PC-9 (cell line): ENCODE measurements around the gene BLM. TPM values are rescaled to one million over a fixed set of nuclear protein-coding genes. Genes with fewer than 3 reads are reported as not detected.

Experiments used
- BruUV-seq: library from RNA; stranded (reverse); fragments of 400-500 nt; replicated peaks from 2 replicates; lab custom pipeline; 2021; lab: Mats Ljungman, UMichigan
- CTCF ChIA-PET: fragments of 300-600 bp; sonication (Branson Sonifier 250); formaldehyde crosslinking; loops from one replicate; lab custom pipeline; 2022; ENCODE audit warnings: antibody characterized with exemption; lab: Charles Lee
- POLR2A ChIA-PET: fragments of 300-600 bp; sonication (Branson Sonifier 250); formaldehyde crosslinking; loops from one replicate; lab custom pipeline; 2022; ENCODE audit warnings: antibody characterized with exemption; ENCODE audit not compliant: unreplicated experiment; lab: Charles Lee
- DNase-seq, 2 experiments: peaks; one replicate each; pipeline versions ENCODE4 v3.0.0 to v3.0.0-alpha.2; 2015 to 2022; ENCODE audit warnings: mixed read lengths in 1 of 2
- H2AFZ ChIP-seq: fragments of 200-600 bp; sonication (generic); 2 replicates; pipeline ENCODE4 v1.8.1; 2017; ENCODE audit warnings: antibody characterized with exemption
- H3F3A ChIP-seq: fragments of 200-600 bp; sonication (generic); 2 replicates; pipeline ENCODE4 v1.8.1; 2017; ENCODE audit warnings: antibody characterized with exemption, mild to moderate bottlenecking, low read depth; ENCODE audit not compliant: insufficient read depth
- H3K27ac ChIP-seq: fragments of 200-600 bp; sonication (generic); 2 replicates; pipeline ENCODE4 v1.6.1; 2016; ENCODE audit warnings: mixed run types
- H3K27me3 ChIP-seq: fragments of 200-600 bp; sonication (generic); 2 replicates; pipeline ENCODE4 v1.6.1; 2016; ENCODE audit warnings: low read depth, mixed run types; ENCODE audit not compliant: insufficient read depth
- H3K36me3 ChIP-seq: fragments of 200-600 bp; sonication (generic); 2 replicates; pipeline ENCODE4 v1.6.1; 2016; ENCODE audit warnings: low read depth, mixed run types
- H3K4me1 ChIP-seq: fragments of 200-600 bp; sonication (generic); replicated peaks from 2 replicates; pipeline ENCODE4 v1.6.1; 2016; ENCODE audit warnings: mixed run types; ENCODE audit not compliant: insufficient read depth
- H3K4me2 ChIP-seq: fragments of 200-600 bp; sonication (generic); 2 replicates; pipeline ENCODE4 v1.6.1; 2017; ENCODE audit warnings: mixed run types
- H3K4me3 ChIP-seq: fragments of 200-600 bp; sonication (generic); 2 replicates; pipeline ENCODE4 v1.6.1; 2016; ENCODE audit warnings: mixed run types
- H3K79me2 ChIP-seq: fragments of 200-600 bp; sonication (generic); 2 replicates; pipeline ENCODE4 v1.6.1; 2017; ENCODE audit warnings: low read depth, mixed run types
- H3K9me2 ChIP-seq: fragments of 200-600 bp; sonication (generic); 2 replicates; pipeline ENCODE4 v1.8.1; 2017; ENCODE audit warnings: mild to moderate bottlenecking; ENCODE audit not compliant: insufficient read depth
- H3K9me3 ChIP-seq: fragments of 200-600 bp; sonication (generic); 2 replicates; pipeline ENCODE4 v1.8.1; 2016; ENCODE audit warnings: low read depth; ENCODE audit not compliant: insufficient read depth
- H4K20me1 ChIP-seq: fragments of 200-600 bp; sonication (generic); 2 replicates; pipeline ENCODE4 v1.8.1; 2017; ENCODE audit not compliant: insufficient read depth
- CTCF ChIP-seq: fragments of 200-600 bp; sonication (generic); conservative IDR thresholded peaks from 2 replicates; pipeline ENCODE4 v1.6.1; 2017; ENCODE audit warnings: mixed run types, antibody characterized with exemption, mild to moderate bottlenecking, moderate library complexity
- EZH2 ChIP-seq: fragments of 200-600 bp; sonication (generic); IDR thresholded peaks from 2 replicates; pipeline ENCODE4 v1.8.0; 2017; ENCODE audit warnings: antibody characterized with exemption, low read depth
- intact Hi-C: fragments of 100-400 bp; cut with micrococcal nuclease; formaldehyde crosslinking; loops from one replicate; pipeline ENCODE4 v1.10.0; 2022; ENCODE audit not compliant: unreplicated experiment
- total RNA-seq: library from RNA; stranded (reverse); gene quantifications from 2 replicates; pipeline ENCODE4 v1.2.3, GENCODE V29; 2021

BLM gene
- total RNA-seq, 1 experiment from 2014 or later, result 19.1 TPM

- POLR2A ChIA-PET, result no interaction called here
- Histone ChIP-seq H3F3A (no peaks in the 10 kb centered on the region), H3K27ac (no peak overlapping the region), H3K4me2 (no peak overlapping the region), H3K36me3 (no peaks in the 10 kb centered on the region), H3K4me1 (no peaks in the 10 kb centered on the region), H2AFZ (no peak overlapping the region), H3K9me3 (no peaks in the 10 kb centered on the region), H3K9me2 (no peaks in the 10 kb centered on the region), H3K4me3 (no peak overlapping the region), H4K20me1 (no peaks in the 10 kb centered on the region), H3K27me3 (no peaks in the 10 kb centered on the region), H3K79me2 (no peaks in the 10 kb centered on the region)
- BruUV-seq, result no TSS peak
- intact Hi-C loops, result no loop called here
- CTCF ChIA-PET, result no interaction called here
- DNase-seq, result no peak
- TF ChIP-seq EZH2, result no peak
- TF ChIP-seq CTCF, result no peak
These were observed 119.2 kb downstream of the BLM start for GRCh38 chr15:90836296-90836871.

- Histone ChIP-seq H3K9me3 (no peaks in the 10 kb centered on the region), H3F3A (no peaks in the 10 kb centered on the region), H3K9me2 (no peaks in the 10 kb centered on the region), H3K79me2 (no peaks in the 10 kb centered on the region), H4K20me1 (no peaks in the 10 kb centered on the region), H3K27me3 (no peaks in the 10 kb centered on the region), H3K4me2 (no peak overlapping the region), H3K4me3 (no peak overlapping the region), H2AFZ (no peak overlapping the region), H3K4me1 (no peaks in the 10 kb centered on the region), H3K36me3 (no peaks in the 10 kb centered on the region), H3K27ac (no peak overlapping the region)
- no TSS peak for BruUV-seq
- intact Hi-C loops, result no loop called here
- CTCF ChIA-PET, result no interaction called here
- POLR2A ChIA-PET, result no interaction called here
- no peak for DNase-seq
- no peak for TF ChIP-seq EZH2
- TF ChIP-seq CTCF, result no peak
These were observed 119.9 kb downstream of the BLM start for GRCh38 chr15:90837094-90837493.

DNA sequence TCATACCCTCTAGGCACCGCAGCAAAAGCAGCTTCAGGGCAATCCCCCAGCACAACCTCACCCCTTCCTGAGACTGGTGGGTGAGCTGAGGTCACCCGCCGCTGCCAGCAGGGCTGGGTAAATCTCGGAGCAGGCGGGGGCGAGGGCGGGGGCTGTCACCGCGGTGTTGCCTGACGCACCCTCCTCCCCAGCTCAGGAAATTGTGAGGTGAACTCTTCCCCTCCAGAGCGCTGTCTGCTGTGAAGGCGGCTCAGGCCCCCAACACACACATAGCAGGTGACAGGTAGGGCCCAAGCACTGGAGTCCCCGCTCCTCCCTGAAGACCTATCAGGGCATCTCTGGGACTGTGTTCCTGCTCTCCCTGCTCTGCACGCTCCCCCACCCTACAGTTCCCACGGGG lies 121.0 kb downstream of the BLM start:
- Histone ChIP-seq H4K20me1 (no peaks in the 10 kb centered on the region), H3K27ac (no peak overlapping the region), H3K4me3 (no peak overlapping the region), H3K4me2 (no peak overlapping the region), H3K4me1 (no peaks in the 10 kb centered on the region), H2AFZ (no peak overlapping the region), H3F3A (no peaks in the 10 kb centered on the region), H3K27me3 (no peaks in the 10 kb centered on the region), H3K9me2 (no peaks in the 10 kb centered on the region), H3K9me3 (no peaks in the 10 kb centered on the region), H3K36me3 (no peaks in the 10 kb centered on the region), H3K79me2 (no peaks in the 10 kb centered on the region)
- DNase-seq, result no peak
- ChIA-PET POLR2A (no interaction called here), CTCF (no interaction called here)
- intact Hi-C loops, result no loop called here
- no TSS peak for BruUV-seq
- no peak for TF ChIP-seq EZH2
- no peak for TF ChIP-seq CTCF
